Sigmoid colon (tissue), 4 donors: ENCODE results near the gene DUS1L.

ENCODE experiments used
- CTCF ChIP-seq, 4 experiments: fragments of 450-650 bp in 3 of 4; fragments of 200-600 bp in 1 of 4; IDR thresholded peaks; one replicate each; pipeline ENCODE4 v1.5.1; 2016 to 2019; ENCODE audit warnings: antibody characterized with exemption in 4 of 4, mild to moderate bottlenecking in 3 of 4, moderate library complexity in 2 of 4
- EP300 ChIP-seq, 4 donors: sonication (generic); formaldehyde crosslinking; IDR thresholded peaks; one replicate each; pipeline ENCODE4 v1.6.1; 2017; ENCODE audit warnings: antibody characterized with exemption in 4 of 4
- POLR2A ChIP-seq, 2 donors: fragments of 450-650 bp; IDR thresholded peaks; one replicate each; pipeline ENCODE4 v1.6.1; 2016; ENCODE audit warnings: antibody characterized with exemption in 2 of 2, mild to moderate bottlenecking in 2 of 2, moderate library complexity in 2 of 2
- POLR2AphosphoS5 ChIP-seq, 4 donors: sonication (generic); formaldehyde crosslinking; IDR thresholded peaks; one replicate each; pipeline ENCODE4 v1.6.1; 2017; ENCODE audit warnings: antibody characterized with exemption in 4 of 4

- TF ChIP-seq CTCF (IDR thresholded peaks at IDR 0.05) = no peak
- TF ChIP-seq POLR2A (IDR thresholded peaks at IDR 0.05) = no peak
- no peak for TF ChIP-seq POLR2AphosphoS5 (IDR thresholded peaks at IDR 0.05)
- TF ChIP-seq EP300 (IDR thresholded peaks at IDR 0.05) = no peak
These were observed 26.5 kb upstream of the DUS1L start for GRCh38 chr17:82092094-82092586.
